GM19372 (cell line): ENCODE results near the gene PACRGL.
"Not testable (repeated sequence)": the region's sequence is repeated elsewhere in the genome, so short reads cannot be mapped to it uniquely, and the experiment has no call there.

Experiments used
- ATAC-seq: cut with Tn5 transposase; IDR thresholded peaks from one replicate; pipeline ENCODE4 v1.9.1; 2021; ENCODE audit warnings: mild to moderate bottlenecking, low read depth, moderate library complexity; ENCODE audit not compliant: unreplicated experiment

Gene PACRGL

DNA sequence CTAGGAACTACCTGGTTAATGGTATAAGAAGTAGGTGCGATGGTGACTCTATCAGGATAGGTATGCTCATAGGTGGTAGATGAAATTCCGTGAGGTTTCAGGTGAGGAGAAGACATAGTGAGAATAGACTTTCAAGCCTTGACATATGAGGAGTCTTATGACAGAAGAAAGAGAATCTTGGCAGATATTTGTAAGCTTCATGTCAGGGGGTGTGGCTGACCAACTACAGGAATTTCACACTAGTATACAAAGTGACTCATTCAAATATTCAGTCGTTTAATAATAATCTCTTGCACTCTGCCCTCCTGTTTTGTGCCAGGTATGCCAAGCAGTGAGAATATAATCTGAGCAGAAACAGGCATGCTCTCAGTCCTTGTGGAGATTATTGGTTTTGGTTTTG, 22.8 kb downstream of the PACRGL start:
- ATAC-seq = no peak

DNA sequence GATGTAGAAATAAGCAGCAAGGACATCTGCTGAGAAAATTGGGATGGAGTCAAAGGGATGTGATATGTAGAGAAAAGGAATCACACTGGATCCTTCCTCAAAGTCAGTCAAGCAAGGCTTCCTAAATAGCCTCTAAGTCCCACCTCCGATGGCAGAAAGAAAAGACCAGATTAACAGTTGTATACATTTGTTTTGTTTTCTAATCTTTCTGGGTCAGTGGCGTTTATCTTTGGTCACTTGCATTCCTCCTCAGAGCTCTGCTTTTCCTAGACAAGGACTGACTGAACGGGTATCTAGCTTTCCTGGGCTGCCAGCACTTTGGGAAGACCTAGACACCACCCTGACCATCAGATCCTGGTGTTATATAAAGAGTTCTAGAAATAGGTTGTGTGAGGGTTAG, 23.2 kb downstream of the PACRGL start:
- no peak for ATAC-seq

DNA sequence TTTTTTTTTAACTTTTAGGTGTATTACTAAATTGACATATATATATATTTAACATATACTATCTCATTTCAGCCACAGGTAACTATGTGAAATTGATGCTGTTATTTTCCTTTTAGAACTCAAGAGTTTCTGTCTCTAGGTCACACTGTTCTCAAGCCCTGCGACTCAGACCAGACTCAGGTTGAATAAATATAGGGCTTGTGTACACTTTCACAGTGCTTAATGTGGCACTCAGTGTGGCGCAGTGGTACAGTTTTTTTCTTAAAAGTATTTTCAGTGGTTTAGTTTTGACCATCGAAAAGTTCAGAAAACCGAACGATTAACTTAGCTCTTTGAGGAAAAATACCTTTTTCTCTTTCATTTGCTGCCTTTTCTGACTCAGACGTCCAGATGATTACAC, 24.7 kb downstream of the PACRGL start:
- no peak for ATAC-seq

DNA sequence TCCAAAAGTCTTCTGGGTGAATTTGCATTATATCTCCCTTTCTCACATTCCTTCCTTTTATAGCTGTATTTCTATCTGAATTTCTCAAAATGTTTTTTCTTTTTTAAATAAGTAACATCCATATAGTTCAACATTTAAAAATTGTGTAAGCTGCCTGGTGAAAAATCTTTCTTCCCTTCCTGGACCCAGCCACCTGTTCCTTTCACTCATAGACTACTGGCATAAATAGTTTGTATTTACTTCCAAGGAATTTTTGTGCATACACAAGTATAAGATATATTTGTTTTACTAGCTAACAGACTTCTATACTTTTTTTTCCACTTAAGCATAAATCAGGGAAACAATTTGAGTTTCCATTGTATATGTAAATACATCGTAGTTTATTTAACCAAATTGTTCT, 35.7 kb downstream of the PACRGL start:
- no peak for ATAC-seq

DNA sequence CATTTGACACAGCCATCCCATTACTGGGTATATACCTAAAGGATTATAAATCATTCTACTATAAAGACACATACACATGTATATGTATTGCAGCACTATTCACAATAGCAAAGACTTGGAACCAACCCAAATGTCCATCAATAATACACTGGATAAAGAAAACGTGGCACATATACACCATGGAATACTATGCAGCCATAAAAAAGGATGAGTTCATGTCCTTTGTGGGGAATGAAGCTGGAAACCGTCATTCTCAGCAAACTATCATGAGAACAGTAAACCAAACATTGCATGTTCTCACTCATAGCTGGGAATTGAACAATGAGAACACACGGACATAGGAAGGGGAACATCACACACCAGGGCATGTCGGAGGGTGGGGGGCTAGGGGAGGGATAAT, 45.7 kb downstream of the PACRGL start:
- not testable (repeated sequence) for ATAC-seq

DNA sequence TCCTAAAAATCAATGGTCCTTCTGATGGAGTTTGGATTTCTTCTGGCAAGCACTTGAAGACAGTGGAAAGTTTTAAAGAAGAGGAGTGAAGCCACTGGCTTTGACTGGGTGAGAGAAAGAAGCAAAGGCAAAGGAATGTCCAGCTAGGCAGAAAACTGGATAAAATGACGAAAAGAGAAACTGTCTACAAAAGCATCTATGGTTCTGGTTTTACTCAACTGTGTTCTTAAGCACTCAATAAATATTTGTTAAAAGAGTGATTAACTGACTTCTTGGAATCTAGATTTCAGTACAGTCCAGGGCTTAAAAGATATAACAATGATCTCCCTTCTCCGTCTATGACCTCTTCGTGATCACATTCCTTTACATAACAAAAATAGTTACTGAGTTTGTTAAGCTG, 52.4 kb downstream of the PACRGL start:
- no peak for ATAC-seq

DNA sequence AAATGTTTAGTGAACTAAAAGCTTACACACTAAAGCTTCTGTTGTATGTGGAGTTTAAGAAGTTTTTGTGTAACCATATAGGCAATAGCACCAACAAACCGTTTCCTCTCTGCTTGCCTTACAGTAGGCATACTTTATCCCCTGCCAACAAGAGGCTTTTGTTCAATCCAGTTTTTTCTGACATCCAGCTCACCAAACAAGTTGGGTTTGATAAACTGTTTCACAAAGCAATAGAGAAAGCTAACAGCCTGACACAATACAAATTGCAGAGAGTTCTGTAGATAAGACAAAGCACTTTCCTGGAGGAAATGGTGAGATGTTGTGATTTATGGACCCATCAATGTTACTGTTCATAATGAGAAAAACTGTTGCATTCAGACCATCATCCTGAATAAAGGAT, 53.8 kb downstream of the PACRGL start:
- no peak for ATAC-seq

DNA sequence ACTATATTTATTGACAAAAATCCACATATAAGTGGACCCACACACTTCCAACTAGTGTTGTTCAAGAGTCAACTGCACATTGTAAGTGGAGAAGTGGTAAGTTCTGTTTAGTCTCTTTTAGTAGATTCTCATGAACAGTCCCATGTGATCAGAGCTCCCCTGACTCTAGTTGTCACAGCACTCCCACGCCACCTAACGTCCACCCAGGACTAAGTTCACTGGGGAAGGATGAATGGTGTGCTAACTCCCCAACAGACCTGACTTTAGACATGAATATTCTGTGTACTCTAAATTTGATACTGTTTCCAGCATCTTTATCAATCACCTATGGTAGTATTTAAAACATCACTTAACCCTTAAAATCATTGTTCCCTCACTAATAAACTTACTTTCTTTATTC, 59.8 kb downstream of the PACRGL start:
- ATAC-seq = no peak

DNA sequence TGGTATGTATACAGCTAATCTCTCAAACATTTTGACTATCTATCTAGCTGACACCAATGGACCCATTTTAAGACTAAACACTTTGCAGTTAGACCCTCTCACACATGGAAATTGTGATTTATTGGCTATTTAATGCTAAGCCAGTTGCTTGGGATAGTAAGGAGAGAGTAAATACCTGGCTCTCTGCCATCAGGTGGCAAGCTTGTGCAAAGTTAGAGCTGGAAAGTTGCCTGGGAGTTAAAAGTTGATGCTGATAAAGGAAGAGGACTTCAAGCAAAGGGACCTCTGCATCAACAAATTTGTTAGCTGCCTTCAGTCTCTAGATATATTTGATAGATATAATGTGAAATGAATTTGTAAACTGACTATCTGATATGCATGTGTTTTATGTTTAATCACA, 61.1 kb downstream of the PACRGL start:
- ATAC-seq = no peak

DNA sequence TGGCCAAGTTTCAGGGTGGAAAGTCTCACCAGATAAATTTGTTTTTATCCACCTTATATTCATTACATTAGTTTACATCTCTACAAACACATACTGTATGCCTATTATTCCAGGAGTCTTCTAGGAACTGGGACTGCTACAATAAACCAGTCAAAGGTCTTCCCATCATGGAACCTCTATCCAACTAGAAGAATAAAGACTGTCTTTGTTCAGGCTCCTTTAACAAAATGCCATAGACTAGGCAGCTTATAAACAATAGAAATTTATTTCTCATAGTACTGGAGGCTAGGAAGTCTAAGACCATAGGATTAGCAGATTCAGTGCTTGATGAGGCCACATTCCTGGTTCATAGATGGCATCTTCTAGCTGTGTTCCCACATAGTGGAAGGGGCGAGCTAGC, 61.6 kb downstream of the PACRGL start:
- ATAC-seq = no peak

DNA sequence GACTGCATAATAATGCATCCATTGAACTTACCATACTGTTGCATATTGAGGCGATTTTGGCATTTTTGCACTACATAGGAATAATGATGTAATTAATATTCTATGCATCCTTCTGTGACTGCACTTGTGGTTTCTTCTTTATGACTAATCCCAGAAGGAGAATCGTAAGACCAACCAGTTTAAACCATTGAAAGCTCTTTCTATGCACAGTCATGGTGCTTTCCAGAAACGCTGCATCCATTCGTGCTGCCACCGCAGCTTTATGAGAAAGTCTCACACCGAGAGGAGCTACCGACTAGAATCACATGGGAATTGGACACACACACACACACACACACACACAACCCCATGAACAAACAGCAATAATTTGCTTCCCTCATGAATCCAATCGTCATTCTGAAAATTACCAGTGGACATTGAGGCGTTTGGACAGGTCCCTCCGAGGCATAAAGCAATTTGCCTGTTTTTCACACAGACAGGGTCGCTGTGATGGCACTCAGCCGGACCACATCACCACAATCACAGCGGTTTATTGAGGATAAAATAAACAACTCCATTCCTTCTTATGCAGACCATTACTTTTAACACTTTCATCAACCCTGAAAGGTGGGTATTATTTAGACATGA, 64.2 kb downstream of the PACRGL start:
- ATAC-seq = no peak

DNA sequence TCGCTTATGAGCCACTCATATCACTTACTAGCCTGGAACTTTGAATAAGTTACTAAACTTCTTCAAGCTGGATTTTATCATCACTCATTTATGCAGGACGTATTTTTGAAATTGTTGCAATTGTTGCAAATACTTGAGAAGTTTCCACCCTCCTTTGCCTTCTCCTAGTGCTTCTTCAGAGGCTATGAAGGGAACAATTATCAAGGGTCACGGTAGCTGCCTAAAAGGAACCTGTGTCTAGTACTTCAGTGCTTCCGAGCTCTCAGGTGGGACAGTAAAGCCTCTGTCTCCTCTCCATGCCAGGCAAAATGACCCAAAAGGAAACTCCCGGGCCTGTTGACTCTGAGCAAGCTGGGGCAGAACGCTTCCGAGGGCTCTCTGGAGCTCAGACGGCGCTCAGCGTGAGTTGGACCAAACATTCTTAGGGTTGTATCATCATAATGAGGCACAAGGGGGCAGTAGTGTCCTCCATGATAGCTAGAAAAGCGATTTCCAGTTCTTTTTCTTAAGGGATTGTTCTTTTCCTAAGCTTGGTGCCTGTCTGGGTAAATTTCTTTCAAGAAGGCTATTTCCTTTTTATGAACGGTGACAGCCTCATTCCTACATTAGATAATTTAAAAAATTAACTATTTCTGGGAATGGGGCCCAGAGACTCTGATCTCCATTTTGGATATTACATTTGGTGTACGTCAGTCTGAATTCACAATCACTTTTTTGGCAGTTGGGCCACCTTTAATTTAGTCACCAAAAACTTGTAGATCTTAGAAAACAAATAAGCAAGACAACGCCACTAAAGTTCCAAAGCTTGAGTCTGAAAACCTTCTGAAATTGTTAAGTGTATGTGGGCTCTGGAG, 73.1 kb downstream of the PACRGL start:
- ATAC-seq = peak; percentile 59

DNA sequence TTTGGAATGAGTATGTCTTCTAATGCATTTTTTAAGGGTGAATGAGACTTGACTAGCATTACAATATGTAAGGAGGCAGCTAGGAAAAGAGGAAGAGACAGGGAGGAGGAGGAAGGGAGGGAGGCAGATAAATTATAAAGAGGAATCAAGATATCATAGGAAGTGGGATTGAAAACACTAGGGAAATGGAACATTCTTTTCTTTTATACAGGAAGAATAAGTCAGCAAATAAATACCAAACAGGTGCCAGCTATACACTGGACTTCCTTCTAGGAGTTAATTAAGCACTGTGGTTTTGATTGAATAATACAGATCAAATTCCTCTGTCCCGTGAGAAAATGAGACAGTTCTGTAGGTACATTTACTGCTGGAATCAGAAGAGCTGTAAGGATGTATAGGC, 78.6 kb downstream of the PACRGL start:
- ATAC-seq = no peak

DNA sequence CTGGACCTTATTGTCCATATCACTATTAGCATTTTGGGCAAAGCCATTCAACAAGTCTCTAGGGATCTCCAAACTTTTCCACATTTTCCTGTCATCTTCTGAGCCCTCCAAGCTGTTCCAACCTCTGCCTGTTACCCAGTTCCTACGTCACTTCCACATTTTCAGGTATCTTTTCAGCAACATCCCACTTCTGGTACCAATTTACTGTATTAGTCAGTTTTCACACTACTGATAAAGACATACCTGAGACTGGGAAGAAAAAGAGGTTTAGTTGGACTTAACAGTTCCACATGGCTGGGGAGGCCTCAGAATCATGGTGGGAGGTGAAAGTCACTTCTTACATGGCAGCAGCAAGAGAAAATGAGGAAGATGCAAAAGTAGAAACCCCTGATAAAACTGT, 82.9 kb downstream of the PACRGL start:
- not testable (repeated sequence) for ATAC-seq

DNA sequence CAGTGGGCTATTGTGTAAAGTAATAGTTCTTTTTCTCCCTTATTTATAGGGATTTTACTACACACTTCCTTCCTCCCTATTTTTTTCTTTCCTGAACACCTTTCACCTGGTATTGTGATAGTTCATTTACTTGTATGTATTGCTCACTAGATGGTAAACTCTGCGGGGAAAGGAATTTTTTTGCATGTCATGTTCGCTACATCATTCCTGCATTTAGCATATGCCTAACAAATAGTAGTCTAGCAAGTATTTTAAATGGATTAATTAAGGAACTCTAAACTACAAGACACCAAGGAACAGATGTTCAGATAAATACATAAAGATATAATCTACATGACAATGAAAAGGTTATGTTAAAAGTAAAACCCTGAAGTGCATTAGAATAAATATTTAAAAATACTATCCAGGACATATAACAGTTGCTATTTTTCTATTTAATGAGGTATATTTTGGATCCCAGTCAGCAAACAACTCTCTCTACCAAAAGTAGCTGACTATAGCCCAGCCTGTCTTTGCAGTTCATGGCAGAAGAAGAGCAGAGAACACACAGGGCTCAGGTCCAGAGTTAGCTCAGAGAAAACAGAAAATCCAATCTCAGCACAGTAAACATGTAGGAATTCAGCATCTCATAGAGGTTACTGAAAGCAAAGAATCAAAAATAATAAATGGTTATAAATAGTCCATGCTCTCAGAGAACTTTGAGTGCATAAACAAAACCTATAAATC, 87.8 kb downstream of the PACRGL start:
- ATAC-seq = no peak
